ENCODE measurements around the gene DYNLT4.

The DYNLT4 gene, protein sequence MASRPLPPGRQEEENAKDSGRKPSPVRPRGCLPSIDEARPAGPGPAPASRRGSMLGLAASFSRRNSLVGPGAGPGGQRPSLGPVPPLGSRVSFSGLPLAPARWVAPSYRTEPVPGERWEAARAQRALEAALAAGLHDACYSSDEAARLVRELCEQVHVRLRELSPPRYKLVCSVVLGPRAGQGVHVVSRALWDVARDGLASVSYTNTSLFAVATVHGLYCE

DNA sequence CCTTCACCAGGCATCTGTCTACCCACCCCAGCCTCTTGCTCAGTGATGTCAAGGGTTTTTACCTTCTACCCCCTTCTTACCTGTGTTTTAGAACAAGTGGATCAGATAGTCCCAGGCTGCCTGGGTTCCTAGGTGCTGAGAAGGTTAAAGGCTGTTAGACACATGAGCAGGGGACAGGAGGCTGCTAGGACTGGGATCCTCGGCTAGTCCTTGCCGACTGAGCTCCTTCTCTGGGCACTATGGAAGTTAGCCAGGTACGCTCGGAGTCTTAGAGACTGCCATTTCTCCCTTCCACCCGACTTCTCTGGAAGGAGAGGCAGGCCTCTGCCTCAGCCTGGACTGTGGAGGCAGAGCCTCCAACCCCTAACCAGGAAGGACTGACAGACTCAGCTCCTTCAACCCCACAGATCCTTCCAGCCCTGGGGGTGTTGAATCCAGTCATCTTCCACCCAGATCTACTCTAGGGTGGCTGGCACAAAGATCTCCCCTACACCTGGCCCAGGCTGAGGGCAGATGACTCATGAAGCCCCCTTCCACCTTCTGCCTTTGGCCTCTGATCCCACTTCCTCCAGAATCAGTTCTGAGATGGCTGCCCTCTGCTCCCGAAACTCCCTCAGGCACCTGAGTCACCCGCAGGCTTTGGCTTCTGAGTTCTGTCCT lies at the start of gene DYNLT4:
DYNLT4 (minus strand) TSS at position 648 of the 660 bp plus-strand sequence. CDS start 683 bp downstream, outside the sequence.
- no peak for DNase-seq (ENCODE audit: low read depth)
- H3K4me3 ChIP-seq (replicated peaks; ENCODE audit: low read depth, low read length), result peak within 1 kb of the TSS; percentile 67
- TF ChIP-seq, protein P1, sequence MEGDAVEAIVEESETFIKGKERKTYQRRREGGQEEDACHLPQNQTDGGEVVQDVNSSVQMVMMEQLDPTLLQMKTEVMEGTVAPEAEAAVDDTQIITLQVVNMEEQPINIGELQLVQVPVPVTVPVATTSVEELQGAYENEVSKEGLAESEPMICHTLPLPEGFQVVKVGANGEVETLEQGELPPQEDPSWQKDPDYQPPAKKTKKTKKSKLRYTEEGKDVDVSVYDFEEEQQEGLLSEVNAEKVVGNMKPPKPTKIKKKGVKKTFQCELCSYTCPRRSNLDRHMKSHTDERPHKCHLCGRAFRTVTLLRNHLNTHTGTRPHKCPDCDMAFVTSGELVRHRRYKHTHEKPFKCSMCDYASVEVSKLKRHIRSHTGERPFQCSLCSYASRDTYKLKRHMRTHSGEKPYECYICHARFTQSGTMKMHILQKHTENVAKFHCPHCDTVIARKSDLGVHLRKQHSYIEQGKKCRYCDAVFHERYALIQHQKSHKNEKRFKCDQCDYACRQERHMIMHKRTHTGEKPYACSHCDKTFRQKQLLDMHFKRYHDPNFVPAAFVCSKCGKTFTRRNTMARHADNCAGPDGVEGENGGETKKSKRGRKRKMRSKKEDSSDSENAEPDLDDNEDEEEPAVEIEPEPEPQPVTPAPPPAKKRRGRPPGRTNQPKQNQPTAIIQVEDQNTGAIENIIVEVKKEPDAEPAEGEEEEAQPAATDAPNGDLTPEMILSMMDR (IDR thresholded peaks at IDR 0.05; ENCODE audit: low read length, missing control alignments), result no peak

DNA sequence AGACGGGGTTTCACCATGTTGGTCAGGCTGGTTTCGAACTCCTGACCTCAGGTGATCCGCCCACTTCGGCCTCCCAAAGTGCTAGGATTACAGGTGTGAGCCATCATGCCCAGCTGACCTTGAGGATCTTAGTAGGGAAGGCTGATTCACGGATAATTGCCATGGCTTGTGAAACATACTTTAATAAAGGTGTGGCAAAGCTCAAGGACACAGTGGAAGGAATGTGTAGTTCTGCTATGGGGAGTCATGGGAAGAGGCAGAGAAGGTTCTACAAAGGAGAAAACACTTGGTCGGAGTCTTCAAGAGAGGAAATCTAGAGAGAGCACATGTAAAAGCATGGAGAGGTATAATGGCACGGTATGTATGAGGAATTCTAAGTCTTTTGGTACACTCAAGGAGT lies 48.6 kb upstream of the DYNLT4 start:
- no peak for DNase-seq (ENCODE audit: low read depth)
- TF ChIP-seq, protein P1 (IDR thresholded peaks at IDR 0.05; ENCODE audit: low read length, missing control alignments), result no peak
- H3K4me3 ChIP-seq (replicated peaks; ENCODE audit: low read depth, low read length), result no peak overlapping the region

DNA sequence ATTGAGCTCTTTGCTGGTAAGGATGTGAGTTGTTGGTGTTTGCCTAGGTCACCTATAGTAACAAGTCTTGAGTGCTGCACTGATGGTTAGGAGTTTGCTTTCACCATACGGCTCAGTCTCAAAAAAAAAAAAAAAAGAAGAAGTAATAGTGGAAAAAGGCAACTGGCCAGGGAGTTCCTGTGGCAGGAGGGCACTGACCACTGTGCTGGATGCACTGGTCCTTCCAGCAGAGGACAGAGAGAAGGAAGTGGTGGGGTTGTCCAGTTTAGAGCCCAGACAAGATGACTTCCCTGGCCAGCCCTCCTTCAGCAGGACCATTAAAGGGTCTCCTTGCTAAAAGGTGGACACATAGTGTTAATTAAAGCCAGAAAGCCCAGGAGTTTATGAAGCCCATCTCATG lies 47.8 kb upstream of the DYNLT4 start:
- H3K4me3 ChIP-seq (replicated peaks; ENCODE audit: low read depth, low read length), result no peak overlapping the region
- DNase-seq (ENCODE audit: low read depth), result no peak
- TF ChIP-seq, protein P1 (IDR thresholded peaks at IDR 0.05; ENCODE audit: low read length, missing control alignments), result no peak

DNA sequence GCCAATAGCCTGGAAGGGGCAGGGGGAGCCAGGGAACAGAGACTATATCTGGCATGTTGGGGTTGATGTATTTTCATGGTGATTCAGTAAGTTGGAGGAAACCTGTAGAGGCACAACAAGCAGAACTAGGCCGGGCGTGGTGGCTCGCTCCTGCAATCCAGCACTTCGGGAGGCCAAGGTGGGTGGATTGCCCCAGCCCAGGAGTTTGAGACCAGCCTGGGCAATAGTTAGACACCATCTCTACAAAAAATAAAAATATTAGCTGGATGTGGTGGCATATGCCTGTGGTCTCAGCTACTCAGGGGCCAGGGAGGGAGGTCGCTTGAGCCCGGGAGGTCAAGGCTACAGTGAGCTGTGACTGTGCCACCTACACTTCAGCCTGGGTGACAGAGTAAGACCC lies 46.0 kb upstream of the DYNLT4 start:
- no peak overlapping the region for H3K4me3 ChIP-seq (replicated peaks; ENCODE audit: low read depth, low read length)
- TF ChIP-seq, protein P1 (IDR thresholded peaks at IDR 0.05; ENCODE audit: low read length, missing control alignments), result no peak
- DNase-seq (ENCODE audit: low read depth), result no peak

DNA sequence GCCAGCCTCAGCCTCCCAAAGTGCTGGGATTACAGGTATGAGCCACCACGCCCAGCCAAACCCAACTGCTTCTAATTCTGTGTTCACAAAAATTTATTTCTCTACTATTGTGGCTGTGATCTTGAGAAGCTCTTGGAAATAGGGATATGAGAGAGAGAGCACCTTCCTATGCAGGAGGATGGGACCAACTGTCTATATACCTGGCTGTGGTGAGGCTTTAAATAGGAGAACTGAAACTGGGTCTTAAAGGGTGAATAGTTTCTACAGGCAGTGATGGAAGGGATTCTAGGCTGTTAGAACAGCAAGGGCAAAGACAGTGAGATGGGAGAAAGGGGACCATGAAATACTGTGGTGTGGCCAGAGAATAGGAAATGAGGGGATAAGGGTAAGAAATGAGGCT lies 44.2 kb upstream of the DYNLT4 start:
- H3K4me3 ChIP-seq (replicated peaks; ENCODE audit: low read depth, low read length), result no peak overlapping the region
- no peak for DNase-seq (ENCODE audit: low read depth)
- TF ChIP-seq, protein P1 (IDR thresholded peaks at IDR 0.05; ENCODE audit: low read length, missing control alignments), result no peak

DNA sequence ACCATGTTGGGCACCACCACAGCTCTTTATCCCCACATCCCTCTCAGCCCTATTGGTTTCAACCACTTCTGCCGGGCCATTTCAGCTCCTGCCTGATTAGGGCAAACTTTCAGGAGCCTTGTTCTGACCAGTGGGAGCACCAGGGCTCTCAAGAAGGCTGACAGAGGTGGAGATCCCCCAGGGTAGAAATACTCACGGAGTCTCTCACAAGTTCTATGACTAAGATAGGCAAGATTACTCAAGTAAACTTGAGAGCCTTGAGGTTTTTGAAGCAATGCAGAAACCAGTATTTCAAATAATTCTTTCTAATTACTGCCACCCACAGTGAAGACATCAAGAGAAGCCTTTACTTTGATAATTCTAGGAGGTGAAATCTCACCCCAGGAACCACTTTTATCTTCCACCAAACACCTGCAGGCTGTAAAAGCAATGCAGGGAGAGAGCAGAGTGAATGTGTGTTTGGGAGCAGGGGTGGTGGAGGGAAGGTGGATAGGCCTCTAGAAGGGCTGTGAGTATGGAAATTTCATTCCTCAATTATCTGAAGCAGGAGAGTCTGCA lies 42.5 kb upstream of the DYNLT4 start:
- no peak for DNase-seq (ENCODE audit: low read depth)
- TF ChIP-seq, protein P1 (IDR thresholded peaks at IDR 0.05; ENCODE audit: low read length, missing control alignments), result no peak

More for the DNA sequence above, 42.5 kb upstream of the DYNLT4 start:
- no peak overlapping the region for H3K4me3 ChIP-seq (replicated peaks; ENCODE audit: low read depth, low read length)
